DOHH2 (cell line): ENCODE results near the gene SLC66A3.

ENCODE experiments used
- H3F3A ChIP-seq: fragments of 200-600 bp; sonication (generic), shearing (Covaris generic); 2 replicates; pipeline ENCODE4 v1.6.0; 2016; ENCODE audit warnings: antibody characterized with exemption, mild to moderate bottlenecking; ENCODE audit not compliant: control insufficient read depth, insufficient read depth
- H3K27ac ChIP-seq: fragments of 200-600 bp; sonication (generic); 2 replicates; pipeline ENCODE4 v1.5.1; 2014; ENCODE audit warnings: low read depth, mild to moderate bottlenecking, low read length, moderate library complexity
- H3K27me3 ChIP-seq: fragments of 200-600 bp; sonication (generic); 2 replicates; pipeline ENCODE4 v1.6.1; 2014; ENCODE audit warnings: mild to moderate bottlenecking, low read length, mixed read lengths; ENCODE audit not compliant: control insufficient read depth
- H3K36me3 ChIP-seq: fragments of 200-600 bp; sonication (generic); 2 replicates; pipeline ENCODE4 v1.6.1; 2014; ENCODE audit warnings: mild to moderate bottlenecking, low read length, moderate library complexity, mixed read lengths; ENCODE audit not compliant: control insufficient read depth
- H3K4me1 ChIP-seq: fragments of 200-600 bp; sonication (generic); 2 replicates; pipeline ENCODE4 v1.6.1; 2014; ENCODE audit warnings: mild to moderate bottlenecking, low read length, mixed read lengths; ENCODE audit not compliant: control insufficient read depth
- H3K4me2 ChIP-seq: fragments of 200-600 bp; sonication (generic); 2 replicates; pipeline ENCODE4 v1.6.0; 2014; ENCODE audit warnings: mild to moderate bottlenecking, low read length, moderate library complexity
- H3K4me3 ChIP-seq: fragments of 200-600 bp; sonication (generic); 2 replicates; pipeline ENCODE4 v1.5.1; 2014; ENCODE audit warnings: mild to moderate bottlenecking, low read length, mixed read lengths
- H3K79me2 ChIP-seq: fragments of 200-600 bp; sonication (generic); 2 replicates; pipeline ENCODE4 v1.6.1; 2014; ENCODE audit warnings: mild to moderate bottlenecking, low read length, mixed read lengths; ENCODE audit not compliant: control insufficient read depth
- H3K9me2 ChIP-seq: fragments of 200-600 bp; sonication (generic); replicated peaks from 2 replicates; pipeline ENCODE4 v1.6.1; 2014; ENCODE audit warnings: mild to moderate bottlenecking, low read length, mixed read lengths; ENCODE audit not compliant: control insufficient read depth
- H3K9me3 ChIP-seq: fragments of 200-600 bp; sonication (generic); 2 replicates; pipeline ENCODE4 v1.6.1; 2014; ENCODE audit warnings: antibody characterized with exemption, low read length, mixed read lengths; ENCODE audit not compliant: control insufficient read depth, insufficient read depth
- H4K20me1 ChIP-seq: fragments of 200-600 bp; sonication (generic); 2 replicates; pipeline ENCODE4 v1.6.0; 2014; ENCODE audit warnings: low read depth, mild to moderate bottlenecking, antibody characterized with exemption, low read length, moderate library complexity; ENCODE audit not compliant: control insufficient read depth, insufficient read depth
- EZH2phosphoT487 ChIP-seq: fragments of 200-600 bp; sonication (generic); IDR thresholded peaks from 2 replicates; pipeline ENCODE4 v1.6.1; 2017; ENCODE audit warnings: borderline replicate concordance, mild to moderate bottlenecking, antibody characterized with exemption, low read length, moderate library complexity, mixed read lengths
- TF ChIP-seq, protein P1 (sequence below): fragments of 200-600 bp; sonication (generic); IDR thresholded peaks from one replicate; pipeline ENCODE4 v1.5.1; 2014; ENCODE audit warnings: antibody characterized with exemption, mild to moderate bottlenecking, low read depth, low read length; ENCODE audit not compliant: poor library complexity, severe bottlenecking

The SLC66A3 gene

DNA sequence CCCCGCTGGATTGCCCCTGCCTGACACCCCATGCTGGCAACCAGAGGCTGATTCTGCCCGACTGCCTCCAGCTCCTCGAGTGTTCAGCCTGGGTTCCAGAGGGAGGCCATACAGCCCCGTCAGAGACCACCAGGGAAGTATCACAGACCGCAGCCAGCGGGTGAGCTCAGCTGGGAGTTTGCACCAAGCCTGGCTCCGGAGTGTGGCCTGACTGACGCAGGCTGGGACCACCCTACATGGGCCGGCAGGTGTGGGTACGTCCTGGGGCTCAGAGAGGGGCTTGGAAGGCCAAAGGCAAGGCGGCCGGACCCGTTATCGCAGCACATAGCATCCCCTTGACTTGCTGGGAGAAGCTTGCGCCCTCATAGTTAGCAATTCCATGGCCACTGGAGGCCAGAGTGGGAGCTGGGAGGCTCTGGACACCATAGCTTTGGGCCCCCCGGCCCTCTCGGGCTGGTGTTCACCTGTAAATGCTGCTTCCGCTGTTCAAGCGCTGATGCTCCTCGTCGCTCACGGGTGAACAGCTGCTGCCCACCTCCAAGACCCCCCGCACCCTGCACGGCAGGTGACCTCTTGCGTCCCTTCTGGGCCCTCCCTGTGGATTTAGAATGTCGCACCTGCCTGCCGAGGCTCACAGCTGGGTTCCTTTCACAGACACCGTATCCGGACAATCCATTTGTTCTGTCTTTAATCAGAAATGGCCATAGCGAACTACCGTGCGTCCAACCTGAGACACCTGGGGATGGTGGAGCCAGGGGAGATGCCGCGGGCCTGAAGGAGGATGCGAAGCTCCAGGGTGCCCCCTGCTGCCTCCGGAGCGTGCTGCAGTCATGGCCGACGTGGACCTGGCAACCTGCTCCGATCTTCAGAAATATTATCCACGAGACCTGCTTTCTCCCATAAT, 31.2 kb upstream of the SLC66A3 start:
- Histone ChIP-seq H3K4me3 (no peak overlapping the region), H3K27ac (no peak overlapping the region), H3K27me3 (peaks cover 2% of the 10 kb centered on the region), H3K36me3 (no peaks in the 10 kb centered on the region), H3K4me1 (peaks cover 11% of the 10 kb centered on the region), H3K9me2 (no peaks in the 10 kb centered on the region), H3K79me2 (no peaks in the 10 kb centered on the region), H4K20me1 (no peaks in the 10 kb centered on the region), H3K4me2 (no peak overlapping the region; the same call in 1 of the 2 replicates), H3K9me3 (no peaks in the 10 kb centered on the region), H3F3A (no peaks in the 10 kb centered on the region; the same call in 1 of the 2 replicates)
- no peak for TF ChIP-seq EZH2phosphoT487
- TF ChIP-seq, protein P1, sequence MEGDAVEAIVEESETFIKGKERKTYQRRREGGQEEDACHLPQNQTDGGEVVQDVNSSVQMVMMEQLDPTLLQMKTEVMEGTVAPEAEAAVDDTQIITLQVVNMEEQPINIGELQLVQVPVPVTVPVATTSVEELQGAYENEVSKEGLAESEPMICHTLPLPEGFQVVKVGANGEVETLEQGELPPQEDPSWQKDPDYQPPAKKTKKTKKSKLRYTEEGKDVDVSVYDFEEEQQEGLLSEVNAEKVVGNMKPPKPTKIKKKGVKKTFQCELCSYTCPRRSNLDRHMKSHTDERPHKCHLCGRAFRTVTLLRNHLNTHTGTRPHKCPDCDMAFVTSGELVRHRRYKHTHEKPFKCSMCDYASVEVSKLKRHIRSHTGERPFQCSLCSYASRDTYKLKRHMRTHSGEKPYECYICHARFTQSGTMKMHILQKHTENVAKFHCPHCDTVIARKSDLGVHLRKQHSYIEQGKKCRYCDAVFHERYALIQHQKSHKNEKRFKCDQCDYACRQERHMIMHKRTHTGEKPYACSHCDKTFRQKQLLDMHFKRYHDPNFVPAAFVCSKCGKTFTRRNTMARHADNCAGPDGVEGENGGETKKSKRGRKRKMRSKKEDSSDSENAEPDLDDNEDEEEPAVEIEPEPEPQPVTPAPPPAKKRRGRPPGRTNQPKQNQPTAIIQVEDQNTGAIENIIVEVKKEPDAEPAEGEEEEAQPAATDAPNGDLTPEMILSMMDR, result peak; percentile 93

DNA sequence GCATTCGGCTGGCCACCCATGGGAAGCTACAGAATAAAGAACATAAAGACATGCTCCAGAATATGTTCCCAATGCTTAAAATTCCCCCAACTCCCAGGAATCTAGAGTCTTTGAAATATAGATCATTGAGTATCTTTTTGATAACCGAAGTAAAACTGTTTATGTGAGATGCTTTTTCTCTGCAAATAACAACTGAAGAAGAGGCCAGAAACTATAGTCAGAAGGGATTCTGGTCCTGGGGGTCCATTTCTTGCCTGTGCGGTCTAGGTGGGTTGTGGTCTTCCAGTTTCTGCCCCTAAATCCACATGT, 30.6 kb upstream of the SLC66A3 start:
- no peak for TF ChIP-seq EZH2phosphoT487
- TF ChIP-seq, protein P1, result peak; percentile 2
- no peak overlapping the region; the same call in 1 of the 2 replicates for H3K4me2 ChIP-seq

DNA sequence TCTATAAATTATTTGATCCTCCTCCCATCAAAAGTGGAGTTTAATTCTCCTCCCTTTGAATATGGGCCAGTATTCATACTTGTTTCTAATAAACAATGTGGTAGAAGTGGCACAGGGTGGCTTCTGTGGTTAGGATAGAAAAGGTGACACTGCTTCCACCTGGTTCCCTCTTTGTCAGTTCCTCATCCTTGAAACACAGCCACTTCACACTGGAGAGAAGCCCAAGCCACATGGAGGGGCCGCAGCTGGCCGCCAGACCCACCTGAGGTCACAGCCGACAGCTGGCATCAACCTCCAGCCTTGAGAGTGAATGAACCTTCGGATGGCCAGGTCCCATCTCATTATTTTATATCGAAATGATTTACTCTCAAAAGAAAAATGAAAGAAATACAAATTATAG, 27.5 kb upstream of the SLC66A3 start:
- no peaks in the 10 kb centered on the region for H3K9me3 ChIP-seq
- H3K36me3 ChIP-seq, result no peaks in the 10 kb centered on the region
- H3K27ac ChIP-seq, result no peak overlapping the region
- no peak overlapping the region for H3K4me3 ChIP-seq
- no peaks in the 10 kb centered on the region for H4K20me1 ChIP-seq
- H3K9me2 ChIP-seq, result no peaks in the 10 kb centered on the region
- H3F3A ChIP-seq, result peaks cover 6% of the 10 kb centered on the region; the same call in 1 of the 2 replicates
- H3K4me2 ChIP-seq, result no peak overlapping the region
- no peaks in the 10 kb centered on the region for H3K79me2 ChIP-seq
- TF ChIP-seq EZH2phosphoT487, result no peak
- TF ChIP-seq, protein P1, result no peak
- peaks cover 30% of the 10 kb centered on the region for H3K4me1 ChIP-seq
- H3K27me3 ChIP-seq, result peaks cover 2% of the 10 kb centered on the region

More for the DNA sequence above, 30.6 kb upstream of the SLC66A3 start:
- Histone ChIP-seq H3K36me3 (no peaks in the 10 kb centered on the region), H3K4me1 (peaks cover 15% of the 10 kb centered on the region), H3K27ac (no peak overlapping the region), H3F3A (peaks cover 6% of the 10 kb centered on the region; the same call in 1 of the 2 replicates), H3K9me2 (no peaks in the 10 kb centered on the region), H3K9me3 (no peaks in the 10 kb centered on the region), H3K27me3 (peaks cover 2% of the 10 kb centered on the region), H3K79me2 (no peaks in the 10 kb centered on the region), H4K20me1 (no peaks in the 10 kb centered on the region), H3K4me3 (no peak overlapping the region)
